GM19397 (cell line): ENCODE data around the gene GNG10.

Experiments
- ATAC-seq: cut with Tn5 transposase; IDR thresholded peaks from one replicate; pipeline ENCODE4 v1.9.1; 2021; ENCODE audit warnings: mild to moderate bottlenecking, moderate library complexity; ENCODE audit not compliant: unreplicated experiment

The GNG10 gene

GRCh38 chr9:111719541-111719940 is 58.1 kb downstream of the GNG10 start:
- ATAC-seq = no peak
